ENCODE results near the gene FNDC3B. TPM values are rescaled to one million over a fixed set of nuclear protein-coding genes. Genes with fewer than 3 reads are reported as not detected.
"Not testable (repeated sequence)": the region's sequence is repeated elsewhere in the genome, so short reads cannot be mapped to it uniquely, and the experiment has no call there.

Gene FNDC3B
- total RNA-seq, 1 donor from 2014 or later: 66.9 TPM

DNA sequence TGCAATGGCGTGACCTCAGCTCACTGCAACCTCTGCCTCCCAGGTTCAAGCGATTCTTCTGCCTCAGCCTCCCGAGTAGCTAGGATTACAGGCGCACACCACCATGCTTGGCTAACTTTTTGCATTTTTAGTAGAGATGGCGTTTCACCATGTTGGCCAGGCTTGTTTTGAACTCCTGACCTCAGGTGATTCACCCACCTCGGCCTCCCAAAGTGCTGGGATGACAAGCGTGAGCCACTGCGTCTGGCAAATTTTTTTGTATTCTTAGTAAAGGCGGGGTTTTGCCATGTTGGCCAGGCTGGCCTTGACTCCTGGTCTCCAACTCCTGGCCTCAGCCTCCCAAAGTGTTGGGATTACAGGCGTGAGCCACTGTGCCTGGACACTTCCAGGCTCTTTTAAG, 215.9 kb downstream of the FNDC3B start:
- DNase-seq (ENCODE audit: low read depth): not testable (repeated sequence)

DNA sequence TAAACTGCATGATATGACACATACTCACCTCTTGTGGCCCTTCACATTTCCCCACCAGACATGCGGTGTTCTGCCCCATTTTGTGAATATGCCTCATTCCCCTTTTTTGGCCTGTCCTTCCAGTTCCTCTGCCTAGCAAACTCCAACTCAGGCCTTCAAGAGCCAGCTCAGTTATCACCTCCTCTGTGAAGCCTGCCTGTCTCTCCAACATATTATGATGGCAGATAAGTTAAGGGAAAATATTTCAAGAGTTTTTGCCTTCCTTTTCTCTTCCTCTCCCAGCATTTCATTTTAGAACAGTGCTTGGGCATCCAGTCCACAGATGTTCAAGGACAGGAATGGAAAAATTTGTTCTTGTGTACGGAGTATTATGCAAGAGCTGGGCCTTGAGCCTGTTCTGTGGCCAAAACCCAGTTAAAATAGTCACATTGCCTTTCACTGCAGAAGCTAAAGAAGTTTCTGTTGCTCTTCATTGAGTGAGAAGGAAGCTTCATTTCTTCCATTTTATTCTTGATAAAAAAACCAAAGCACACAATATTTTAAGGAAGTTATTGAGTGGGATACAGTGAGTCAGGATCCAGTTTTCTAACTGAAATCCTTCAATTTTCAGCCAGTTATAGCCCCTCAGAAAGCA, 216.8 kb downstream of the FNDC3B start:
- peak; percentile 35 for DNase-seq (ENCODE audit: low read depth)

DNA sequence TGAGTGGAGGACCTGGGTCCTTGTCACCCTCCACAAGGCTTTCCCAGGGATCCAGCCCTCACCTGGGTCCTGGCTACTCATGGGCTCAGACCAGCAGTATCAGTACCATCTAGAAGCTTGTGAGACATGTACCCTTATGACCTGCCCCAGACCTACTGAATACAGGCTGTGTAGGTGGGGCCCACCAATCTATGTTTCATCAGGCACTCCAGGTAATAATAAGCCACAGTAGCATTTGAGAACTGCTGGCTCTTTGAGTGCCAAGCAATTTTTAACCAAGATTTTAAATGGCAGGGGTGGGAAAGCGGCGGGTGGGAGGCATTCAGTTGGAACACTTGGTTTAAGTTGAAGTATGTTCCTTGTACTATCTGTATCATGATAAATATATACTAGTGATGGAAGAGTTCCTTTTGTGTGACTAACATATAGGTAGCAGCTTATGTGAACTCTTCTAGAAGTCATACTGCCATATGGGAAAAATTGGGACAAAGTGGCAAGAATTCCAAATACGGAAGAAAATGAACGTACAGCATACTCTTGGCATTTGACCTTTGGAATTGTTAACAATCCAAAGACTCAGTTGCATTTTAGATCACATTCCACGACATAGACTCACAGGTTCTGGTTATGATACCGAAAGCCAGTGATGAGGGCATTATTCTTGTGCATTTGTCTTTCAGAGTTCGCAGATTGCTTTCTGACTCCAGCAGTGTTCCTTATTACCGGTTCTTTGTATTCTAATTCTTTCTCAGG, 218.4 kb downstream of the FNDC3B start:
- DNase-seq (ENCODE audit: low read depth): no peak

DNA sequence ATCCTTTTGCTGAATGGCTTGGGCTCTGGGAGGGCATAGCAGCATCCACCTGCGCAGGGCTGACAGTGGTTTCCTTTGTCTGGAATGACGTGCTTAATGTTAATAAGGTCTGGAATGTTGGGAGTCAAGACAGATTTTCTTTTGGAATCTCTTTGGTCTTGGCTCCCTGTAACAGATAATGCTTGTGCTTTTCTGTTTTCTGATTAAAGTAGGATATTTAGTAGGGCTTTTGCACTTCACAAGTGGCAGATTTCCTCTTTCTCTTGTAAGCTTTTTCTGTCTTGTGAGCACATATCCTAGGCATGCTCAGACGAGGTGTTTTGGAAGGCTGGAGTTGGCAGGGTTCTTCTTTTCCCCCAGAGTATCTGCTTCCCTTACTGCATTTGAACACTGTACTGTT, 219.2 kb downstream of the FNDC3B start:
- peak; percentile 17 for DNase-seq (ENCODE audit: low read depth)

DNA sequence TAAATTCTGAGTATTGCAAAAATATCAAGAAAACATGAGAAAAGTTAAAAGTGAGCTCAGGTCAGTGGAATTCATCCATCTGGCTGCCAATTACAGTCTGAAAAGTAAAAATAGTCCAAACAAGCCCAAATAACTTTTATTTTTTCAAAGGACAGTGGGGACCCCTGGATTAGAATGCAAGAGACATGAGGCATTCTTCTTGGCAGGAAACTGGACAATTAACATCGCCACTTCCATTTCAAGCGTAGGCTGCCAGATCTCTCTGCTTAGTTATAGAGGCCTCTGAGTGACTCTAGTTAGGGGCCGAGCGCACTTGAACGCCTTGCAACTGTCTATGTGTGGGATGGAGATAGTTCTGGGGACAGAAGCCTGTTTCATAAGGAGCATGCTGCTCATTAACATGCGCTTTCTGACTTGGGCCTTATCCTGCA, 219.7 kb downstream of the FNDC3B start:
- no peak for DNase-seq (ENCODE audit: low read depth)

DNA sequence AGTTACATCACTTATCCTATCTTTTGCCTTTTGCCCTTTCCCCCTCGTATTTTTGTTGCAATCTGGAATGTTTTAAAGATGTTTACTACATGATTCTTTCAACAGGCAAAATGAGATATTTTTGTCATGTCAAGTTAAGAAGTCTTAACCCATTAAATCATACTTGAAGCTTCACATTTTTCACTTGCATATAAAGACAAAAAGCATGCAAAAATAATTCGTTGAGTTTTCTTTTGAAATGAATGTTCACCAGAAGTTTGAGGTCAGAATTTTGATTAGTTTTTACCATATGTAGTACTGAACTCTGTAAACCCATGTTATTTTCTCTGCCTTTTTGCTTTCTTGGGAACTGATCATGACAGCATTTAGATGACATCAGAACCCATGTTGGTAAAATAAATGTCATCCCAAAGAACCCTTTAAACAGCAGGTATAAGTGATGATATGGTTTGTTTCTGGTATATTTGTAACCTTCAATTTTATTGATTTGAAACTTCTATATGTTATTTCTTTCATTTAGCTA, 220.4 kb downstream of the FNDC3B start:
- no peak for DNase-seq (ENCODE audit: low read depth)

DNA sequence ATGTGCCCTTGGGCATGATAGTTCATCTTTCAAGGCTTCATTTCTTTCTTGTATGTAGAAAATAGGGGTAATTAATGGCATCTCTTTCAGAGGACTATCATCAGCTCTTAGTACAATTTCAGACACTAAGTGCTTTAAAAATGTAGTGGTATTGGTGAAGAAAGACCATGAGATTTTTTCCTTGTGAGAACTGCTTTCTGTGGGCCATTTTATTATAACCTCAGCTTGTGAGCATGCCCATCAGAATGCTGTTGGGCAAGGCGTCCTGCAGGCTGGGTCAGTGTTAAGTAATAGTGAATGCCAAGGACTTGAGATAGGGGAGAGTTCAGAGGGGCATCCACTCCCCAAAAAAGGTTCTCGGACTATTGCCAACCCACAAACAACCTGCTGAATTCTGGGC, 221.0 kb downstream of the FNDC3B start:
- DNase-seq (ENCODE audit: low read depth): no peak

DNA sequence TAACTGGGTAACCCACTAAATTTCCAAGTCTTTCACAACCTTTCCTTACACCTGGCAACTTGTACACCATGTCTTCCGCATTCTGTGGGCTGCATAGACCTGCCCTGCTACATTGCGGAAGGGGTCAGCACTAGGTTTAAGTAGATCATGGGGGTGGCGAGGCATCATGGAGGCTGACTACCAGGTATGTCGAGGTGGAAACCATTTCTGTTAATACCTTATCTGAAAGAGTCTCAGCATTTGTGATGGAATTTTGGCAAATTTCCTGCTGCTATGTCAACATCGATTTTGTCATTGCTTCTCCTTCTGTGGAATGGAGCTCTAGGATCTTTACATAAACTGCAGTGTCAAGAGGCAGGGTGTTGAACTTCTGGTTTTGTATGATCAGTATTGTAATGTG, 221.7 kb downstream of the FNDC3B start:
- no peak for DNase-seq (ENCODE audit: low read depth)

DNA sequence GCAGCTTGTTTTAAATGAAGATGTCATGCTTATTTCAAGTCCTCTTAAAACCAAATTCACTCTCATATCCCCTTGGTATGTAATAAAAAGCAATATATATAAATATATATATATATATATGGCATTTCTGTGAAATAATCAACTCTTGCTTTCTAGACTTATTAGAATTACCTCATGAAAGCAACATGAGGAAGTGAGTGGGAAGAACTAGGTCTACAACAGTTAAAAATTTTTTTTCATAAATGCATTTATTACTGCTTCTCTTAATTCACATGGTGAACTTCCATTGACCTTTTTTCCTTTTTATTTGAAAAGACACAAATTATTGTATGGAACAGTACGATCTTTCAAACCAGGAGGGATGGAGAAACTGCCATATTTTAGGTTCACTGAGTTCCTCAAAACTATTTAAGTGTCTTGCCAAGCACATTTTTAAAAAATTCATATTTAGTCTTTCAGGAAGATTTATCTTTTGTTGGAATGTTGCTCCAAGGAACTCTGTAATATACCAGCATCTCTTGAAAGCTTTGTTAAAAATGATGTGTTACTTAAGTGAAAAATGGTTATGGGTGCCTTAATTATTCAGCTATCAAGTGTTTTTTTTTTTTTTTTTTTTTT, 223.7 kb downstream of the FNDC3B start:
- no peak for DNase-seq (ENCODE audit: low read depth)

DNA sequence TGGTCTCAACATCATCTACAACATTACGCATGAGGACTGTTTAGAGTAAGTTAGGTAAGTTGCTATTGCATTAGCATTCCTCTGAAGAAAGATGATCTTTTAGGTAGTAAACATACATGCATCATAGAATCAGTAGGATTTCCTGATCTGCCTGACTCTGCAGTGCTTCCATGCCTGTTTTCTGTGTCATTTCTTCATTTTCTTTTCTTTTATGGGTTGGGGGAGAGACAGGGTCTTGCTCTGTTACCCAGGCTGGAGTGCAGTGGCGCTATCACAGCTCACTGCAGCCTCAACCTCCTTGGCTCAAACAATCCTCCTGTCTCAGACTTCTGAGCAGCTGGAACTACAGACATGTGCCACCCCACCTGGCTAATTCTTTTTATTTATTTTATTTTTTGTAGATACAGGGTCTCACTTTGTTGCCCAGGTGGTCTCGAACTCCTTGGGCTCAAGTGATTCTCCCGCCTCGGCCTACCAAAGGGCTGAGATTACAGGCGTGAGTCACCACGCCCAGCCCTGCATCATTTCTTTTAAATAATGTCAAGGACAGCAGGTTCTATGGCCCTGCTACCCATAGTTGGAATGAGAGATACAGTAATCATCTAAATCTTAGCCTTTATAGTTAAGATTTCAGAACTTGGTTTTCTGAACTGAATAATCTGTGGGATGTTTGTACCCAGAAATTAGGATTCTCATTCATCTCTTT, 224.6 kb downstream of the FNDC3B start:
- DNase-seq (ENCODE audit: low read depth): no peak

DNA sequence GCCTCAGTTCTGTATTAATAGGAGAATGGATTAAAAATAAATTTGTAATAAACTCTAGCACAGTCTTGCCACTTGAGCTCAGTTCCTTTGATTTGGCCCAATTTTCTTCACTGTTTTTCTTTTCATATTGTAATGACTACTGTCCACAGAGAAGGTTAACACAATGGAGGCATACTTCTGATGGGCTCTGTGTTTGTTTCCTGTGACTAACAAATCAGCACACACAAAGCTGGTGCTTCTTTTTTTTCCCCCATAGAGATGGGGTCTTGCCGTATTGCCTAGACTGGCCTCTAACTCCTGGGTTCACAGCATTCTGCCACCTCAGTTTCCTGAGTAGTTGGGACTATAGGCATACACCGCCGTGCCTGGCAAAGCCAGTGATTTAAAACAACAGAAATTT, 226.7 kb downstream of the FNDC3B start:
- no peak for DNase-seq (ENCODE audit: low read depth)

DNA sequence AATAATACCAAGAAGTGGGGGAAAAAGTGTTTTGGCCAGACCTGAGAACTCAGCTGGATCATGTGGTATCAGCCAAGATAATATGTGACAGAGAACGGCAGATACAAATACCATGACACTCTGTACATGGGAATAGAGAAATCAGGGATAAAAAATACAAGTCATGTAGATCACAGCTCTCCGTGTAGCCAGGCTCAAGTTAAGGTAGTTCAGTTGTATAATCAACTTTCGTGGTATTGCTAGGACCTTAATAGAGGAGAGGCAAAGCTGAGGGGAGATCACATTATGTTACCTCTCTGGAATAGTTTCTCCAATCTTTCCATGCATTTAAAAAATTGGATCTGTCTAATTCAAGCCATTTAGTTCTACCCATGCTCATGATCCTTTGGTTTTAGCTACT, 229.0 kb downstream of the FNDC3B start:
- no peak for DNase-seq (ENCODE audit: low read depth)

DNA sequence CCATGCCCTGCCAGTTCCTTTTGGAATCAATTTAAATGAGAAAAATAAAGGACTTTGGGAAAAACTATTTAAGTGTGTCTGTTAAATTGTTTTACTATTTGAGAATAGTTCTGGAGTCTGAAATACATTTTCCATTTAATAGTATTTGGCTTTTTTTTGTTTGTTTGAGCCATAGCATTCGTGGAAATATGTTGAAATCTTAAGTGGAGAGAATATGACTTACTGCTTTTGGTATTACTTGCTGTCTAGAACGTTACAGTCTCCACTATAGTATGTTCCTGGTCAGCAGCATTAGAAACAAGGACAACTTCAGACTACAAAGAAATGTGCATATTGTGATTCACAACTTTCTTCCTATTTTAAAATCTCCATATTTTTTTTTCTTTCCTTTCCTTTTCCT, 229.5 kb downstream of the FNDC3B start:
- DNase-seq (ENCODE audit: low read depth): no peak

DNA sequence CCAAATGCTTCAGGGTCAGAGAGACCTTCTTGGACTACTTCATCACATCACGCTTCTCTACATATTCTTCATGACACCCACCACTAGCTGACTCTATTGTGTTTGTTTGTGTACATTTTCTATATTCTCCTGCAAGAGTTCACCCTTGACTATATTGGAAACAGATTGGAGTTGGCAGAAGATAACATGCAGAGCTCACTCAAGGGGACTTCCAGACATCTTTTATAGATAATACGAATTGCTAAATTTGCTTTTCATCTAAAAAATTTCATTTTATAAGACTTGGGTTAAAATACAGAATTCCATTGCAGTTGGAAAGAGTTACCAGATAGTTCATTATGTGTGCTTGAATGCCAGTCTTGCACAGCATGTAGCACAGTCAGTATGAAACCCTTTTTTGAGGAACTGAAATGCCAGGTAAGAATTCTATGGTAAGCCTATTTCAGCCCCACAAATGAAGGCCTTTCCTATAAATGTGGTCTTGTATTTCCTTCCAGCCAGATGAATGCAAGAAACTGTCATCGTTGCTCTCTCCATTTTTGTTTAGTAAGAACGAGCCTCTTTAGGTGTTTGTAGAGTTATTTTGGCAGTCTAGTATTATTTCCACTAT, 231.3 kb downstream of the FNDC3B start:
- DNase-seq (ENCODE audit: low read depth): no peak

DNA sequence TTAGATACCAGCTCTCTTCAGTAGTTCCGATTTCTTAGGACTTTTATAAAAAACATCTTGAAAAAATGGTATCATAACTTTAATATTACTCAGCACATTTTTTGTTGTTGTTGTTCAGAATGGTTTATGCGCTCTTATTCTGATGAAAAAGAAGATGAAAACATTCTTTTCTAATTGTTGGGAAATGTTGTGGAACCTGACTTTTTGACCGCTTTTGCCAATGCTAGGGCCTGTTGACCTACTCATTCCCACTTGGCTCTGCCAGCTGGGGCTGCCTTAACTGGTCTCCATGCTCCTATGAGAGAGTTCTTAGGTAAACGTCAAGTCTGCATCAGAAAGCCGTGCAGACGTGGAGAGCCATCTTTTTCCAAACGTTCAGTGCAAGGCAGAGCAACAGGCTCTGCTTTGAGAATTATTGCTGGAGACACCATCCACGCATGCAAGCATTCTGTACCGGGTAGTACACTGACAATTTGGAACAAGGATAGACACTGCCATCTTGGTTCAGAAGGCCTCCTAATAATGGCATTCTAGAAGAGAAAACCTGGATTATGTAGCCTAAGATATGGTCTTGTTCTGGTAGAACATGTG, 232.1 kb downstream of the FNDC3B start:
- DNase-seq (ENCODE audit: low read depth): no peak

DNA sequence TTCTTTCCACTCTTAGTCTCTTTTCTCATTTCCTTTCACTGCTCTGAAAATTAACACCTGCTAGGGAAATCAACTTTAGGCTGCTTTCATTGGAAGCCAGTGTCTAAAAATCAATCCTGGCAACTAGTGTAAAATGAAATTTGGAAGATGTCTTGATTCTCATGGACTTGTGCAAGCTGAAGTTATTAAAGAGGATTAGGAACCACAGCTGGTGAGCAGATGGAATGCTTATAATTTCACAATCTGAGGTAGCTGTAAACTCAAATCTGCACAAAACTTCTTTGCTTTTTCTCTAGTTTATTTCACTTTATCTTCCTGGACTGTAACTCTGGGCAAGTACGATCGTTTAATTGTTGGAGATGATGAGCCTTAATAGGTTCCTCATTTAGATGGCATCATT, 233.3 kb downstream of the FNDC3B start:
- peak; percentile 49 for DNase-seq (ENCODE audit: low read depth)

DNA sequence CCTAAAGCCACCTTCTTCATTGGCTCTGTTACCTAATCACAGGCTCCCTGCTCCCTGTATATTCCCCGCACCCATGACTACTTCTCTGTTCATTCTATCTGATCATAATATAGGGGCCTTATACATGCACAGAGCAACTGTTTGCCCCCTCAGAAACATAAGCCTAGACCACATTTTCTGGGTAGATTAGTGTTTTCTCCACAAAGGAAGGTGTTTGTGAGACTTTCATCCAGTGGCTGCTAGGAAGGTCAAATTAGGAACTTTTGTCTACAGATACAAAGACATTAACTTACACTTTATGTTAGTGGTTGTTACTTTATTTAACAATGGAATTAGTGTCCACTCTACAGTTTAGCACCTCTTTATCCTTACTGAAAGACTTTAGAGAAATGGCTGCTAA, 234.0 kb downstream of the FNDC3B start:
- no peak for DNase-seq (ENCODE audit: low read depth)

DNA sequence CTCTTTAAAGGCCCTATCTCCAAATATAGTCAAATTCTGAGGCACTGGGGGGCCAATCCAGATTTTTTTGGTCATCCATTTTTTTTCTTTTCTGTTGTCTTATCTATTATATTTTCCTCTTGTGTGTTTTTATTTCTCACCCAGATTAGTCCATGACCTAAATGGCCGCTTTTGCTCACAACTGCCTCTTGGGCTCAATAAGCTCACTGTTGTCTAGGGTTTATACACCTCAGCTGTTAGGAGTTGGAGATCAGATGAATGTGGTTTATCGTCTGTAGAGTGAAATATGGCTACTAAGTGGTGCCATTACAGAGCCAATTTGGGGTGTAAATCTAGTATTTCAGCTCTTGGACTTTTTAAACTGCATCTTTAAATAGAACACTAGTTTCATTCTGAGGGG, 235.5 kb downstream of the FNDC3B start:
- DNase-seq (ENCODE audit: low read depth): peak; percentile 62

DNA sequence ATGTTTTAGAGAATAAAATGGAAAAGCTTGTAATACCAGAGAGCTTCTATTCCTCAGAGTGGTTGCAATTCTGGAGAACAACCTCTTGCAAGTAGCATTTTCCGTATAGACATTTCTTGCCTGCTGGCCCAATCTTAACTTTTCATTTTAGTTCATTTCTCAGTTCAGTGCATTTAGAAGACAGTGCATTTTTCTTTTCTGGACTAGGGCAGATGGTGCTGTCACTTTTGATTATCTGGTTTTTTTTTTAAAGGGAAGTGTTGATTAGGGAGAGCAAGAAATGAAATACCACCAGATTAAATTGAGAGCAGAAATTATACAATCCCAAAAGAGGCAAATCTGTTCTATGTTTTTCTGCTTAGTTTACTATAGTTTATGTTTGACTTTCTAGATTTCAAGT, 236.2 kb downstream of the FNDC3B start:
- DNase-seq (ENCODE audit: low read depth): peak; percentile 40

DNA sequence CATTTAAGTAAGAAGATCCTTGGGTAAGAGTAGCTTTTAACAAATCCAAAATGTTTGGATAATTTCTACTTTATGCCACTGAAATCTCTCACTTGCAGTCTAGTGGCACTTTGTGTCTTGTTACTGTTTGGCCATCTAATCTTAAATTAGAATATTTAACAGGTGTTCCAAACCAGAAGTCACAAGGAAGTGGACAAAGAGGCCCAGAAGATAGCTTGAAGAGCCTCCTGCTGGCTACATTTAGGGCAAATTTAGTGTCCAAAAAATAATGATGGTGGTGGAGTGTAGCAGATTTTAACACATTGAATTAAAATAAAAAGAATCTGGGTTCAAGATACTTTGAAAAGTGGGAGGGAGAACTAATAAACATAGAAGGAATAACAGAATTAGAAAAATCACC, 236.7 kb downstream of the FNDC3B start:
- peak; percentile 77 for DNase-seq (ENCODE audit: low read depth)

DNA sequence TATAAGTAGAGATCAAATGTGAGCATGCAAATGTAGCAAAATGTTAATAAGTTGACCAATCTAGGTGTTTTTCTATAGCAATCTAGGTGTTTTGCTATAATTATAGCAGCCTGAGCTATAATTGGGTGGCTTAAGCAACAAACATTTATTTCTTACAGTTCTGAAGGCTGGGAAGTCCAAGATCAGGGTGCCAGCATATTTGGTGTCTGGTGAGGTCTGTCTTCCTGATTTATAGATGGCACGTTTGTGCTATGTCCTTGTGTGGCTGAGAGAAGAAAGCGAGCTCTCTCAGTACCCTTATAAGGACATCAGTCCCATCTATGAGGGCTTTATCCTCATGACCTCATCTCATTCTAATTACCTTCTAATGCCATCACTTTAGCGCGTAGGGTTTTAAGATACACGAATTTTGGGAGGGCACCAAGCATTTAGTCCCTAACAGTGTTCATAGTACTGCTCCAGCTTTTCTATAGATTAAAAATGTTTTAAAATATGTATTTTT, 237.8 kb downstream of the FNDC3B start:
- no peak for DNase-seq (ENCODE audit: low read depth)

Measured in myocyte (in vitro differentiated cells).